IMR-90 (cell line): ENCODE results near the gene TNFAIP8. TPM values are rescaled to one million over a fixed set of nuclear protein-coding genes. Genes with fewer than 3 reads are reported as not detected.
"Not testable (repeated sequence)": the region's sequence is repeated elsewhere in the genome, so short reads cannot be mapped to it uniquely, and the experiment has no call there.

Experiments
- ATAC-seq: fragments of 200-7000 bp; cut with Tn5 transposase; 2 replicates; pipeline ENCODE4 v1.9.1; 2020; ENCODE audit warnings: low read depth, mild to moderate bottlenecking, moderate library complexity
- BruUV-seq: library from RNA; stranded (reverse); fragments of 400-500 nt; replicated peaks from 2 replicates; lab custom pipeline; 2021; lab: Mats Ljungman, UMichigan
- CTCF ChIA-PET: fragments of 300-600 bp; formaldehyde crosslinking; extraction: SDS; loops from one replicate; lab custom pipeline; 2021; ENCODE audit warnings: antibody characterized with exemption; lab: Yijun Ruan, JAX
- POLR2A ChIA-PET: fragments of 300-600 bp; sonication (Branson Sonifier 250); formaldehyde crosslinking; loops from one replicate; lab custom pipeline; 2022; ENCODE audit warnings: antibody characterized with exemption; ENCODE audit not compliant: unreplicated experiment; lab: Charles Lee
- DNase-seq: peaks from one replicate; pipeline ENCODE4 v3.0.0; 2013
- H2AFZ ChIP-seq: replicated peaks from 2 replicates; pipeline ENCODE3; 2013; ENCODE audit warnings: low read length, mild to moderate bottlenecking; ENCODE audit not compliant: poor library complexity
- H2AK5ac ChIP-seq: 2 replicates; pipeline ENCODE4 v1.6.1; 2013; ENCODE audit warnings: low read depth, low read length, inconsistent platforms
- H2AK9ac ChIP-seq: replicated peaks from 2 replicates; pipeline ENCODE3; 2013; ENCODE audit warnings: mild to moderate bottlenecking, low read depth, low read length, moderate library complexity; ENCODE audit not compliant: poor library complexity
- H2BK120ac ChIP-seq: 2 replicates; pipeline ENCODE4 v1.6.1; 2013; ENCODE audit warnings: low read depth, low read length, inconsistent platforms
- H2BK15ac ChIP-seq: 3 replicates; pipeline ENCODE4 v1.6.1; 2013; ENCODE audit warnings: low read depth, low read length, inconsistent platforms
- H2BK20ac ChIP-seq: 2 replicates; pipeline ENCODE4 v1.6.1; 2013; ENCODE audit warnings: low read depth, mild to moderate bottlenecking, inconsistent platforms, low read length, moderate library complexity
- H2BK5ac ChIP-seq: 2 replicates; pipeline ENCODE4 v1.6.1; 2013; ENCODE audit warnings: mild to moderate bottlenecking, low read depth, low read length, inconsistent platforms; ENCODE audit not compliant: poor library complexity, severe bottlenecking
- H3K14ac ChIP-seq: replicated peaks from 2 replicates; pipeline ENCODE4 v1.6.1; 2013; ENCODE audit warnings: low read depth, low read length, inconsistent platforms
- H3K18ac ChIP-seq: 2 replicates; pipeline ENCODE4 v1.6.1; 2013; ENCODE audit warnings: low read depth, low read length, control low read depth
- H3K23ac ChIP-seq: 2 replicates; pipeline ENCODE4 v1.6.1; 2013; ENCODE audit warnings: low read depth, low read length, inconsistent platforms
- H3K27ac ChIP-seq: 2 replicates; pipeline ENCODE4 v1.5.1; 2013; ENCODE audit warnings: mild to moderate bottlenecking, control low read depth, low read length; ENCODE audit not compliant: insufficient read depth
- H3K27me3 ChIP-seq: 2 replicates; pipeline ENCODE4 v1.6.1; 2013; ENCODE audit warnings: low read length; ENCODE audit not compliant: control insufficient read depth, insufficient read depth
- H3K36me3 ChIP-seq: 2 replicates; pipeline ENCODE4 v1.6.1; 2013; ENCODE audit warnings: low read length, mixed read lengths; ENCODE audit not compliant: control insufficient read depth, insufficient read depth
- H3K4ac ChIP-seq: 2 replicates; pipeline ENCODE4 v1.6.1; 2013; ENCODE audit warnings: low read depth, low read length, inconsistent platforms
- H3K4me1 ChIP-seq: 2 replicates; pipeline ENCODE4 v1.6.1; 2013; ENCODE audit warnings: low read length, mixed read lengths; ENCODE audit not compliant: control insufficient read depth, insufficient read depth
- H3K4me2 ChIP-seq: 2 replicates; pipeline ENCODE4 v1.6.1; 2013; ENCODE audit warnings: low read depth, mild to moderate bottlenecking, control low read depth, low read length, moderate library complexity
- H3K4me3 ChIP-seq: 2 replicates; pipeline ENCODE4 v1.5.1; 2013; ENCODE audit warnings: low read depth, mild to moderate bottlenecking, control low read depth, low read length, moderate library complexity; ENCODE audit not compliant: insufficient read depth
- H3K56ac ChIP-seq: 2 replicates; pipeline ENCODE4 v1.6.1; 2013; ENCODE audit warnings: low read length, inconsistent platforms; ENCODE audit not compliant: insufficient read depth; ENCODE audit errors: extremely low read depth
- H3K79me1 ChIP-seq, 2 experiments: 2 replicates each; pipeline ENCODE4 v1.6.1; 2013; ENCODE audit warnings: low read length in 2 of 2, inconsistent platforms in 1 of 2, low read depth in 1 of 2
- H3K9ac ChIP-seq: 2 replicates; pipeline ENCODE4 v1.6.1; 2013; ENCODE audit warnings: low read depth, low read length, control low read depth
- H3K9me1 ChIP-seq: 2 replicates; pipeline ENCODE4 v1.6.1; 2013; ENCODE audit warnings: low read length, inconsistent platforms; ENCODE audit not compliant: insufficient read depth
- H3K9me3 ChIP-seq: 2 replicates; pipeline ENCODE4 v1.6.1; 2013; ENCODE audit warnings: low read length; ENCODE audit not compliant: control insufficient read depth, insufficient read depth
- H4K20me1 ChIP-seq: 2 replicates; pipeline ENCODE4 v1.6.1; 2013; ENCODE audit warnings: low read length, inconsistent platforms; ENCODE audit not compliant: insufficient read depth
- H4K5ac ChIP-seq: 2 replicates; pipeline ENCODE4 v1.6.1; 2013; ENCODE audit warnings: mild to moderate bottlenecking, low read depth, low read length, control low read depth
- H4K8ac ChIP-seq, 2 experiments: 2 replicates each; pipeline ENCODE4 v1.6.1; 2013; ENCODE audit warnings: low read depth in 2 of 2, low read length in 2 of 2, control low read depth in 1 of 2, inconsistent platforms in 1 of 2
- H4K91ac ChIP-seq: 2 replicates; pipeline ENCODE4 v1.6.1; 2013; ENCODE audit warnings: low read depth, low read length, inconsistent platforms; ENCODE audit not compliant: insufficient read depth
- WGBS, 2 experiments: methylation state at CpG; one replicate each; pipeline versions ENCODE4 v1.1.5 to v1.1.7; 2013; ENCODE audit warnings: missing lambda C conversion rate in 2 of 2; ENCODE audit not compliant: insufficient read length in 1 of 2; ENCODE audit errors: extremely low coverage in 2 of 2; 5-methylcytosine and 5-hydroxymethylcytosine counted together
- dilution Hi-C: fragments of 300-500 bp; cut with HindIII; formaldehyde crosslinking; loops from one replicate; pipeline ENCODE4 v1.14.3; 2018; ENCODE audit warnings: low sequenced_read_pairs; ENCODE audit not compliant: unreplicated experiment
- in situ Hi-C: fragments of 300-500 bp; cut with MboI; formaldehyde crosslinking; loops from 3 replicates; pipeline ENCODE4 v1.14.3; 2019; ENCODE audit warnings: low sequenced_read_pairs, inconsistent platforms, mixed read lengths
- intact Hi-C: fragments of 100-400 bp; cut with micrococcal nuclease; formaldehyde crosslinking; loops from 2 replicates; pipeline ENCODE4 v1.10.0; 2022
- polyA plus RNA-seq, 3 experiments: library from polyadenylated mRNA; depleted of rRNA; stranded (reverse); fragments of >200 nt; gene quantifications; 2 replicates each; pipeline ENCODE4 v1.2.3, GENCODE V29; 2012; ENCODE audit warnings: low replicate concordance in 1 of 3
- total RNA-seq: library from RNA; depleted of rRNA; stranded (reverse); fragments of >200 nt; gene quantifications from 2 replicates; pipeline ENCODE4 v1.2.3, GENCODE V29; 2012

TNFAIP8 gene
- total and polyA plus RNA-seq, 2 of the 4 experiments (the other 2 are of a cell fraction): 20.3 to 29.9 TPM

DNA sequence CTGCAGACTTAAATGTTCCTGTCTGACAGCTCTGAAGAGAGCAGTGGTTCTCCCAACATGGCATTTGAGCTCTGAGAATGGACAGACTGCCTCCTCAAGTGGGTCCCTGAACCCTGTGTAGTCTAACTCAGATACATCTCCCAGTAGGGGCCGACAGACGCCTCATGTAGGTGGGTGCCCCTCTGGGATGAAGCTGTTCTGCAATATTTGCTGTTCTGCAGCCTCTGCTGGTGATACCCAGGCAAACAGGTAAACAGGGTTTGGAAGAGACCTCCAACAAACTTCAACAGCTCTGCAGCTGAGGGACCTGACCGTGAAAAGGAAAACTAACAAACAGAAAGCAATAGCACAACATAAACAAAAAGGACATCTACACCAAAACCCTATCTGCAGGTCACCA lies 83.8 kb downstream of the TNFAIP8 start:
- H3K36me3 ChIP-seq, H3K14ac ChIP-seq, intact Hi-C loops, H3K23ac ChIP-seq, H3K9me1 ChIP-seq, H2AK5ac ChIP-seq, ATAC-seq, H3K27me3 ChIP-seq, in situ Hi-C loops, H2BK120ac ChIP-seq, H3K27ac ChIP-seq, H3K56ac ChIP-seq, CTCF ChIA-PET, H2BK15ac ChIP-seq, H3K9me3 ChIP-seq, H3K4me3 ChIP-seq, POLR2A ChIA-PET, H4K20me1 ChIP-seq, DNase-seq, BruUV-seq, H4K91ac ChIP-seq, H3K79me1 ChIP-seq, H4K8ac ChIP-seq, H4K5ac ChIP-seq, H2BK20ac ChIP-seq, H2BK5ac ChIP-seq, dilution Hi-C loops, H2AFZ ChIP-seq, H3K4me1 ChIP-seq, H3K4me2 ChIP-seq, H3K18ac ChIP-seq, H3K4ac ChIP-seq, H3K9ac ChIP-seq, H2AK9ac ChIP-seq: not testable (repeated sequence)
- no CpG with 5 or more reads among the region's 3 CpGs for WGBS, 2 experiments

DNA sequence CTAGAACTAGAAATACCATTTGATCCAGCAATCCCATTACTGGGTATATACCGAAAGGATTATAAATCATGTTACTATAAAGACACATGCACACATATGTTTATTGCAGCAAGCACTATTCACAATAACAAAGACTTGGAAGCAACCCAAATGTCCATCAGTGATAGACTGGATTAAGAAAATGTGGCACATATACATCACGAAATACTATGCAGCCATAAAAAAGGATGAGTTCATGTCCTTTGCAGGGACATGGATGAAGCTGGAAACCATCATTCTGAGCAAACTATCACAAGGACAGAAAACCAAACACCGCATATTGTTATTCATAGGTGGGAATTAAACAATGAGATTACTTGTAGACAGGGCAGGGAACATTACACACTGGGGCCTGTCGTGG lies 88.8 kb downstream of the TNFAIP8 start:
- H3K18ac ChIP-seq, H3K27ac ChIP-seq, dilution Hi-C loops, H2BK120ac ChIP-seq, H4K5ac ChIP-seq, in situ Hi-C loops, H2AK9ac ChIP-seq, H3K14ac ChIP-seq, BruUV-seq, H3K56ac ChIP-seq, H3K4me2 ChIP-seq, H4K8ac ChIP-seq, H2BK5ac ChIP-seq, ATAC-seq, H3K9ac ChIP-seq, DNase-seq, H2BK20ac ChIP-seq, H2AFZ ChIP-seq, H4K91ac ChIP-seq, H3K36me3 ChIP-seq, H3K4me3 ChIP-seq, H3K79me1 ChIP-seq, H3K9me3 ChIP-seq, POLR2A ChIA-PET, H3K27me3 ChIP-seq, H3K4ac ChIP-seq, H3K4me1 ChIP-seq, H2BK15ac ChIP-seq, intact Hi-C loops, H4K20me1 ChIP-seq, CTCF ChIA-PET, H2AK5ac ChIP-seq, H3K9me1 ChIP-seq, H3K23ac ChIP-seq: not testable (repeated sequence)
- WGBS, 2 experiments: no CpG with 5 or more reads among the region's 4 CpGs
